Measurements from ENCODE around the gene SHROOM3. TPM values are rescaled to one million over a fixed set of nuclear protein-coding genes. Genes with fewer than 3 reads are reported as not detected.
"Not testable (repeated sequence)": the region's sequence is repeated elsewhere in the genome, so short reads cannot be mapped to it uniquely, and the experiment has no call there.

Gene SHROOM3
- total RNA-seq, 1 experiment from 2014 or later = 0.78 TPM

- no peaks in the 10 kb centered on the region for H3K27me3 ChIP-seq (ENCODE audit: low read length)
- peaks cover 8% of the 10 kb centered on the region for H3K4me1 ChIP-seq (ENCODE audit: low read length)
- no peak for DNase-seq
- H3K27ac ChIP-seq (ENCODE audit: low read length) = no peak overlapping the region
- H2AFZ ChIP-seq (ENCODE audit: low read length) = no peak overlapping the region
- H3K9ac ChIP-seq (ENCODE audit: low read length) = no peak overlapping the region
- no peaks in the 10 kb centered on the region for H4K20me1 ChIP-seq (ENCODE audit: insufficient read depth, low read depth, low read length)
- no peaks in the 10 kb centered on the region for H3K79me2 ChIP-seq (ENCODE audit: low read length)
- H3K9me2 ChIP-seq (replicated peaks; ENCODE audit: insufficient read depth, low read length) = no peaks in the 10 kb centered on the region
- no peaks in the 10 kb centered on the region for H3K36me3 ChIP-seq (ENCODE audit: insufficient read depth, low read length)
- H3K4me2 ChIP-seq (ENCODE audit: low read depth, low read length, poor library complexity, severe bottlenecking) = no peak overlapping the region
- no peak overlapping the region for H3K4me3 ChIP-seq (ENCODE audit: low read length)
- H3K9me3 ChIP-seq (ENCODE audit: low read length) = no peaks in the 10 kb centered on the region
These were observed 277.5 kb downstream of the SHROOM3 start for GRCh38 chr4:76712564-76712963.

DNA sequence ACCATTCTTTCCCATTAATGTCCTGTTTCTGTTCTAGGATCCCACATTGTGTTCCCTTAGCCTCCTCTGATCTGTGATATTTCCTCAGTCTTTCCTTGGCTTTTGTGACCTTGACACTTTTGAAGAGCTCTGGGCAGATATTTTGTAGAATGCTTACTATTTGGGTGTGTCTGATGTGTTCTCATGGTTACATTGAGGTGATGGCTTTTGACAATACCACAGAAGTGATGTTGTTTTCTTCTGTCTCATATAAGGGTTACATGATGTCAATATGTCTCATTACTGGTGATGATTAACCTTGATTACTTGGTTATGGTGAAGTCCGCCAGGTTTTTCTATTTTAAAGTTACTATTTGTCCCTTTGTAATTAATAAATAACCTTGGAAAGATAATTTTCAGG, 279.2 kb downstream of the SHROOM3 start:
- H3K9ac ChIP-seq (ENCODE audit: low read length) = no peak overlapping the region
- H3K79me2 ChIP-seq (ENCODE audit: low read length) = no peaks in the 10 kb centered on the region

DNA sequence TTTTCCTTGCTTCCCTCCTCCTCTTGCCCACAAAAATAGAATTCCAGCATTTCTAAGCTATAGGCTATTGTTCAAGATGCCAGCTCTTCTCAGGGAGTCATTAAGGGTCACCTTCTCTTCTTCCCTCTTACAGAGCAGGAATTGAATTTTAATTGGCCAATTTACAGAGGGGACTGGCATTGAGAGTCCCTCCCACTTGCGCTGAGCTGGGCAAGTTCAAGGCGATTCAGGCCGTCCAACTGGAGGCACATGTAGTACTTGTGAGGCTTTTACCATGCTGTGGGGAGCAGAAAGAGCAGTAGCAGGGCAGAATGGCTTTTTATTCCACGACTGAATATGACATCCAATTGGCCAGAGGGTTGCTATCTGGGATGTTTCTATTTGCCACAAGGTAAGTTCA, 281.0 kb downstream of the SHROOM3 start:
- Histone ChIP-seq H3K4me2 (ENCODE audit: low read depth, low read length, poor library complexity, severe bottlenecking) (no peak overlapping the region), H3K79me2 (ENCODE audit: low read length) (no peaks in the 10 kb centered on the region)

More for the DNA sequence above, 279.2 kb downstream of the SHROOM3 start:
- H3K4me2 ChIP-seq (ENCODE audit: low read depth, low read length, poor library complexity, severe bottlenecking) = no peak overlapping the region
- H3K9me3 ChIP-seq (ENCODE audit: low read length) = no peaks in the 10 kb centered on the region
- H2AFZ ChIP-seq (ENCODE audit: low read length) = no peak overlapping the region
- H4K20me1 ChIP-seq (ENCODE audit: insufficient read depth, low read depth, low read length) = no peaks in the 10 kb centered on the region
- no peak for DNase-seq
- H3K27me3 ChIP-seq (ENCODE audit: low read length) = no peaks in the 10 kb centered on the region
- no peak overlapping the region for H3K4me3 ChIP-seq (ENCODE audit: low read length)
- H3K4me1 ChIP-seq (ENCODE audit: low read length) = peaks cover 8% of the 10 kb centered on the region
- no peaks in the 10 kb centered on the region for H3K9me2 ChIP-seq (replicated peaks; ENCODE audit: insufficient read depth, low read length)
- no peaks in the 10 kb centered on the region for H3K36me3 ChIP-seq (ENCODE audit: insufficient read depth, low read length)
- H3K27ac ChIP-seq (ENCODE audit: low read length) = no peak overlapping the region

DNA sequence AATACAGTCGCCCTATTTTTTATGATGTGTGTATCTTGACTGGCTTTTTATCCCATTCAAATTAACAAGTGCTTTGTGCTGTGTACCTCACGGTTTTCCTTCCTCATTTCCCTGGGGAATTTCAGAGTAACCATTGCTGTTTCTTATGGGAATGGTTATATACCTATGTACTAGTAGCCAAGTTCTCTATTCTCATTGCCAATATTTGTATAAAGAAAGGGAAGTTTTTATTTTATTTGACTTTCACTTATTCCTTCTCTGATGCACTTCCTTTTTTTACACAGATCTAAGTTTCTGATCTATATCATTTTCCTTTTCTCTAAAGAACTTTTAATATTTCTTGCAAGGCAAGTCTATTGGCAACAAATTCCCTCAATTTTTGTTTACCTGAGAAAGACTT, 281.6 kb downstream of the SHROOM3 start:
- Histone ChIP-seq H3K4me2 (ENCODE audit: low read depth, low read length, poor library complexity, severe bottlenecking) (no peak overlapping the region), H3K4me3 (ENCODE audit: low read length) (no peak overlapping the region), H3K9me2 (replicated peaks; ENCODE audit: insufficient read depth, low read length) (no peaks in the 10 kb centered on the region), H3K27ac (ENCODE audit: low read length) (no peak overlapping the region), H4K20me1 (ENCODE audit: insufficient read depth, low read depth, low read length) (no peaks in the 10 kb centered on the region), H3K27me3 (ENCODE audit: low read length) (no peaks in the 10 kb centered on the region), H3K79me2 (ENCODE audit: low read length) (no peaks in the 10 kb centered on the region), H2AFZ (ENCODE audit: low read length) (no peak overlapping the region), H3K9me3 (ENCODE audit: low read length) (no peaks in the 10 kb centered on the region), H3K36me3 (ENCODE audit: insufficient read depth, low read length) (no peaks in the 10 kb centered on the region), H3K9ac (ENCODE audit: low read length) (no peak overlapping the region), H3K4me1 (ENCODE audit: low read length) (peaks cover 8% of the 10 kb centered on the region)
- DNase-seq = no peak

More for the DNA sequence above, 281.0 kb downstream of the SHROOM3 start:
- H3K36me3 ChIP-seq (ENCODE audit: insufficient read depth, low read length) = no peaks in the 10 kb centered on the region
- no peaks in the 10 kb centered on the region for H3K9me3 ChIP-seq (ENCODE audit: low read length)
- no peak overlapping the region for H3K4me3 ChIP-seq (ENCODE audit: low read length)
- no peak overlapping the region for H3K9ac ChIP-seq (ENCODE audit: low read length)
- DNase-seq = no peak
- H3K27me3 ChIP-seq (ENCODE audit: low read length) = no peaks in the 10 kb centered on the region
- H4K20me1 ChIP-seq (ENCODE audit: insufficient read depth, low read depth, low read length) = no peaks in the 10 kb centered on the region
- no peak overlapping the region for H3K27ac ChIP-seq (ENCODE audit: low read length)
- peaks cover 8% of the 10 kb centered on the region for H3K4me1 ChIP-seq (ENCODE audit: low read length)
- no peak overlapping the region for H2AFZ ChIP-seq (ENCODE audit: low read length)
- no peaks in the 10 kb centered on the region for H3K9me2 ChIP-seq (replicated peaks; ENCODE audit: insufficient read depth, low read length)

DNA sequence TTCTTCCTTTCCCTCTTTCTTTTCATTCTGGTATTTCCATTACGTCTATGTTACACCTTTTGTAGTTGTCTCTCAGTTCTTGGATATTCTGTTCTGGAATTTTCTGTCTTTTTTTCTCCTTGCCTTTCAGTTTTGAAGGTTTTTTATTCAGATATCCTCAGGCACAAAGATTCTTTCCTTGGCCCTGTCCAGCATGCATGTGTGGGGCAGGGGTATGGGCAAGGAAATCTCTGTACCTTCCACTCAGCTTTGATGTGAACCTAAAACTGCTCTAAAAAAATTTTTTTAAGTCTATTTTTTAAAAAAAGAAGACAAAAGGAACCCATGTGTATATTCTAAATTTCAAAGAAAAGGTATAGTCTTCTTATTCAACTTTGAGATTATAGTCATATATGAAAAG, 282.4 kb downstream of the SHROOM3 start:
- DNase-seq = no peak
- Histone ChIP-seq H3K9me2 (replicated peaks; ENCODE audit: insufficient read depth, low read length) (no peaks in the 10 kb centered on the region), H3K79me2 (ENCODE audit: low read length) (no peaks in the 10 kb centered on the region), H2AFZ (ENCODE audit: low read length) (no peak overlapping the region), H3K27ac (ENCODE audit: low read length) (no peak overlapping the region), H3K4me3 (ENCODE audit: low read length) (no peak overlapping the region), H3K9me3 (ENCODE audit: low read length) (no peaks in the 10 kb centered on the region), H3K9ac (ENCODE audit: low read length) (no peak overlapping the region), H3K27me3 (ENCODE audit: low read length) (no peaks in the 10 kb centered on the region), H3K4me1 (ENCODE audit: low read length) (peaks cover 8% of the 10 kb centered on the region), H3K36me3 (ENCODE audit: insufficient read depth, low read length) (no peaks in the 10 kb centered on the region), H4K20me1 (ENCODE audit: insufficient read depth, low read depth, low read length) (no peaks in the 10 kb centered on the region), H3K4me2 (ENCODE audit: low read depth, low read length, poor library complexity, severe bottlenecking) (no peak overlapping the region)

- Histone ChIP-seq H3K27ac (ENCODE audit: low read length) (no peak overlapping the region), H3K4me2 (ENCODE audit: low read depth, low read length, poor library complexity, severe bottlenecking) (no peak overlapping the region), H3K79me2 (ENCODE audit: low read length) (no peaks in the 10 kb centered on the region), H3K4me1 (ENCODE audit: low read length) (peaks cover 8% of the 10 kb centered on the region), H2AFZ (ENCODE audit: low read length) (no peak overlapping the region), H3K4me3 (ENCODE audit: low read length) (no peak overlapping the region), H3K9me3 (ENCODE audit: low read length) (no peaks in the 10 kb centered on the region), H3K27me3 (ENCODE audit: low read length) (no peaks in the 10 kb centered on the region), H3K9ac (ENCODE audit: low read length) (no peak overlapping the region), H3K9me2 (replicated peaks; ENCODE audit: insufficient read depth, low read length) (no peaks in the 10 kb centered on the region), H4K20me1 (ENCODE audit: insufficient read depth, low read depth, low read length) (no peaks in the 10 kb centered on the region), H3K36me3 (ENCODE audit: insufficient read depth, low read length) (no peaks in the 10 kb centered on the region)
- no peak for DNase-seq
These were observed 283.0 kb downstream of the SHROOM3 start for GRCh38 chr4:76718021-76718420.

DNA sequence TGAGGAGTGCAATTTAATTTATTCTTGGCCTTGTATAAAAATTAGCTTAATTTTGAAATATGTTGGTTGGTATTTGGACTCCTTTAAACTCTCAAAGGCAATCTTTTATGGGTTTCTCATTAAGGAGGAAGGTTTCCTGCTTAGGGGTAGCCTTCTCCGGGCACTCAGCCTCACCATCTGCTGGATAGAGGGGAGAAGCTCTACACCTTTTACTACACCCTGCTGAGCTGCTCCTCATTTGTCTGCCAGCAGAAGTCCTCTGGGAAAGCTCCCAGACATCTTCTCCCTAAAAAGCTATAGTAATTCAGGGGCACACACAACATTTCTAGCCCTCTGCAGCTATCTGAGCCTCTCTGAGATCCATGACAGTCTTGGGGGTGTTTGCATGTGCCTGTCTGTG, 283.8 kb downstream of the SHROOM3 start:
- H3K9me2 ChIP-seq (replicated peaks; ENCODE audit: insufficient read depth, low read length) = no peaks in the 10 kb centered on the region
- H3K4me1 ChIP-seq (ENCODE audit: low read length) = peaks cover 8% of the 10 kb centered on the region
- no peaks in the 10 kb centered on the region for H3K27me3 ChIP-seq (ENCODE audit: low read length)
- DNase-seq = no peak
- no peak overlapping the region for H3K9ac ChIP-seq (ENCODE audit: low read length)
- no peaks in the 10 kb centered on the region for H3K36me3 ChIP-seq (ENCODE audit: insufficient read depth, low read length)
- H4K20me1 ChIP-seq (ENCODE audit: insufficient read depth, low read depth, low read length) = no peaks in the 10 kb centered on the region
- no peak overlapping the region for H3K4me3 ChIP-seq (ENCODE audit: low read length)
- H3K4me2 ChIP-seq (ENCODE audit: low read depth, low read length, poor library complexity, severe bottlenecking) = no peak overlapping the region
- no peaks in the 10 kb centered on the region for H3K9me3 ChIP-seq (ENCODE audit: low read length)
- H3K79me2 ChIP-seq (ENCODE audit: low read length) = no peaks in the 10 kb centered on the region
- H3K27ac ChIP-seq (ENCODE audit: low read length) = no peak overlapping the region
- no peak overlapping the region for H2AFZ ChIP-seq (ENCODE audit: low read length)

DNA sequence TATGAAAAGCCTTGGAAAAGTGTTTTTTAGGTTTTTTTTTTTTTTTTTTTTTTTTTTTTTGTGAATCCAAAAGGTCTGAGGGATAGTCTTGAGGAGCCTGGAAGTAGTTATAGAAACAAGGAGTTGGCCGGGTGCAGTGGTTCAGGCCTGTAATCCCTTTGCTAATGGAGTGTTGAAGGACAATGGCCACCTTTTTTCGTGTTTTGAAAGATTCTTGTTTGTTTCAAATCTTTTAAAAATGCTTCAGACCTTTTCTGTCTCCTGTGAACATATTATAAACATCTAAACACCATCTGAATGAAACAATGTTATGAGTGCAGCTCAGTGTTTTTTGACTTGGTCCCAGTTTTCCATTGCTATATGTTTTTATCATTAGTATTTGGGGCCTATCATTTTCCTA, 285.1 kb downstream of the SHROOM3 start:
- Histone ChIP-seq H3K27ac (ENCODE audit: low read length) (no peak overlapping the region), H3K27me3 (ENCODE audit: low read length) (no peaks in the 10 kb centered on the region), H3K9me2 (replicated peaks; ENCODE audit: insufficient read depth, low read length) (no peaks in the 10 kb centered on the region), H3K4me2 (ENCODE audit: low read depth, low read length, poor library complexity, severe bottlenecking) (no peak overlapping the region), H3K4me3 (ENCODE audit: low read length) (no peak overlapping the region), H3K9me3 (ENCODE audit: low read length) (no peaks in the 10 kb centered on the region), H3K79me2 (ENCODE audit: low read length) (no peaks in the 10 kb centered on the region), H3K36me3 (ENCODE audit: insufficient read depth, low read length) (no peaks in the 10 kb centered on the region), H3K4me1 (ENCODE audit: low read length) (peaks cover 8% of the 10 kb centered on the region), H3K9ac (ENCODE audit: low read length) (no peak overlapping the region), H2AFZ (ENCODE audit: low read length) (no peak overlapping the region), H4K20me1 (ENCODE audit: insufficient read depth, low read depth, low read length) (no peaks in the 10 kb centered on the region)
- no peak for DNase-seq

- not testable (repeated sequence) for H2AFZ ChIP-seq (ENCODE audit: low read length); H3K9ac ChIP-seq (ENCODE audit: low read length); H3K4me2 ChIP-seq (ENCODE audit: low read depth, low read length, poor library complexity, severe bottlenecking); H3K36me3 ChIP-seq (ENCODE audit: insufficient read depth, low read length); H4K20me1 ChIP-seq (ENCODE audit: insufficient read depth, low read depth, low read length); H3K4me3 ChIP-seq (ENCODE audit: low read length); H3K9me3 ChIP-seq (ENCODE audit: low read length); H3K27ac ChIP-seq (ENCODE audit: low read length); H3K27me3 ChIP-seq (ENCODE audit: low read length); H3K9me2 ChIP-seq (replicated peaks; ENCODE audit: insufficient read depth, low read length); H3K4me1 ChIP-seq (ENCODE audit: low read length); DNase-seq; H3K79me2 ChIP-seq (ENCODE audit: low read length)
These were observed 287.1 kb downstream of the SHROOM3 start for GRCh38 chr4:76722146-76722545.

Measured in Karpas-422 (cell line).